ENCODE results near the gene FAM200A.

GRCh38 chr7:99497766-99498545 lies 54.0 kb downstream of the FAM200A start:
- no peak for TF ChIP-seq EZH2 (IDR thresholded peaks at IDR 0.05; ENCODE audit: borderline replicate concordance, low read depth, low read length, severe bottlenecking)
- TF ChIP-seq CTCF (IDR thresholded peaks at IDR 0.05; ENCODE audit: borderline replicate concordance, extremely low read depth, low read length, poor library complexity, severe bottlenecking), result no peak
